Esophagus muscularis mucosa (tissue), 4 donors: Measurements from ENCODE around the gene SH3BP2. TPM values are rescaled to one million over a fixed set of nuclear protein-coding genes. Genes with fewer than 3 reads are reported as not detected.

Experiments used
- DNase-seq: peaks from one replicate; pipeline ENCODE4 v3.0.0-alpha.2; 2017; ENCODE audit errors: extremely low spot score
- H3K27ac ChIP-seq, 4 donors: fragments of 200-600 bp; sonication (generic); replicated peaks in 1 of 4; 1 replicate in 3 of 4; 2 replicates in 1 of 4; pipeline ENCODE4 v1.5.1; 2016 to 2019; ENCODE audit warnings: mild to moderate bottlenecking in 1 of 4
- H3K27me3 ChIP-seq, 4 donors: fragments of 200-600 bp; sonication (generic); one replicate each; pipeline versions ENCODE4 v1.5.1 to v1.6.0; 2016 to 2019
- H3K36me3 ChIP-seq, 4 donors: fragments of 200-600 bp; sonication (generic); one replicate each; pipeline ENCODE4 v1.5.1; 2016 to 2019
- H3K4me1 ChIP-seq, 4 donors: fragments of 200-600 bp; sonication (generic); one replicate each; pipeline ENCODE4 v1.5.1; 2016 to 2019
- H3K4me3 ChIP-seq, 4 donors: fragments of 200-600 bp; sonication (generic); 1 replicate in 2 of 4; 2 replicates in 2 of 4; pipeline ENCODE4 v1.5.1; 2016 to 2019; ENCODE audit warnings: mild to moderate bottlenecking in 4 of 4, moderate library complexity in 1 of 4
- H3K9me3 ChIP-seq, 4 donors: fragments of 200-600 bp; sonication (generic); 1 replicate in 3 of 4; 2 replicates in 1 of 4; pipeline ENCODE4 v1.5.1; 2016 to 2019
- EP300 ChIP-seq: sonication (generic); formaldehyde crosslinking; IDR thresholded peaks from one replicate; pipeline ENCODE4 v1.6.1; 2017; ENCODE audit warnings: antibody characterized with exemption
- POLR2A ChIP-seq: fragments of 450-650 bp; IDR thresholded peaks from one replicate; pipeline ENCODE4 v1.6.1; 2017; ENCODE audit warnings: antibody characterized with exemption, moderate library complexity, mild to moderate bottlenecking, low read depth
- POLR2AphosphoS5 ChIP-seq, 2 donors: sonication (generic); formaldehyde crosslinking; IDR thresholded peaks; one replicate each; pipeline ENCODE4 v1.6.1; 2017; ENCODE audit warnings: antibody characterized with exemption in 2 of 2
- WGBS: methylation state at CpG from one replicate; pipeline ENCODE4 v1.1.5; 2018; 5-methylcytosine and 5-hydroxymethylcytosine counted together
- intact Hi-C: fragments of 100-400 bp; cut with DNase I; formaldehyde crosslinking; loops from one replicate; pipeline ENCODE4 v1.15.1; 2023
- total RNA-seq, 4 donors: library from RNA; depleted of rRNA; stranded (reverse); fragments of >200 nt; gene quantifications; one replicate each; pipeline versions ENCODE4 v1.1.0 to v1.2.1, GENCODE V29; 2016
- TF ChIP-seq, protein P1 (sequence below), 3 experiments: fragments of 200-600 bp in 2 of 3; fragments of 450-650 bp in 1 of 3; sonication (generic) in 2 of 3; IDR thresholded peaks; one replicate each; pipeline ENCODE4 v1.5.1; 2017 to 2019; ENCODE audit warnings: antibody characterized with exemption in 3 of 3, mild to moderate bottlenecking in 2 of 3, moderate library complexity in 1 of 3

SH3BP2 gene
- total RNA-seq, 4 donors from 2014 or later: 25.2 to 34.5 (median 31.5) TPM

DNA sequence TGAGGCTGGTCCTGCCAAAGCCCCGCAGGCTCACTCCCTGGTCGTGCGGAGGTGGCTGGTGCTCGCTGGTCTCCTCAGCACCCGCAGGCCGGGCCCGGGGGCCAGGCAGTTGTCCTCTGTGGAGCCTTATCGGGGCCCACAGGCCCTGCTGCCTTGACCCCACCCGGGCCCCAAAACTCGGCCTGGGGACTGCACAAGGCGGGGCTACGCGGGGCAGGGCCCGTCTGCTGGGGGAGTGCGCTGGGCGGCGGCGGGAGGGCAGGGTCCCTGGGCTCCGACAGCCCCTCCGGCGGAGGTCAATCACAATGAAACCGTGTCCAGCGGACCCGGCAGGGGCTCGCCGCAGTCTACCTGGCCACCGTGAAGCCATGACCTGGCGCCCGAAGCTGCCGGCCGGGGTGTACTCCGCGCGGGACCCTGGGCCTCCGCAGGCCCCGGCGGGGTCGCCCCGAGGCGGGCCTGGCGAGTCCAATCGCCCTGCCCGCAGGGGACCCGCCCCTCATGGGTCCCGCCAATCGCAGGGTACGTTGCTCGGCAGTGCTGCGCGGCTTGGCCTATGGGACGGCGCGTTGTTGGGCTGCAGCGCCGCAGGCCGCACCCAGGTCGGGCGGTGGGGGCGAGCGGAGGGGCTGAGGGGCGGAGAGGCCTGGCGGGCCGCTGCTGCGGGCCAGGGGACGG, 50.5 kb downstream of the SH3BP2 start, which contains the start of gene ADD1:
Gene ADD1 (plus strand): TSS at position 582 of the 678 bp plus-strand sequence. CDS start 32,072 bp downstream, outside the sequence.
- Histone ChIP-seq H3K4me3 (peak within 1 kb of the TSS; percentile 67 to 93 (median 84)), H3K27me3 (no peaks in the 10 kb centered on the region), H3K36me3 (no peaks in the 10 kb centered on the region), H3K9me3 (no peaks in the 10 kb centered on the region), H3K4me1 (peaks cover 28 to 50% (median 47%) of the 10 kb centered on the region in 4 donors), H3K27ac (peak within 1 kb of the TSS; percentile 81 to 98 (median 94))
- intact Hi-C loops: loop anchor here (2.0 kb wide), 1 partner anchor 91 kb away; no protein-coding TSS in a partner anchor
- TF ChIP-seq EP300: peak; percentile 11
- TF ChIP-seq POLR2AphosphoS5 (IDR thresholded peaks at IDR 0.05): peak; percentile 86 to 94
- TF ChIP-seq POLR2A: peak; percentile 79
- TF ChIP-seq, protein P1, sequence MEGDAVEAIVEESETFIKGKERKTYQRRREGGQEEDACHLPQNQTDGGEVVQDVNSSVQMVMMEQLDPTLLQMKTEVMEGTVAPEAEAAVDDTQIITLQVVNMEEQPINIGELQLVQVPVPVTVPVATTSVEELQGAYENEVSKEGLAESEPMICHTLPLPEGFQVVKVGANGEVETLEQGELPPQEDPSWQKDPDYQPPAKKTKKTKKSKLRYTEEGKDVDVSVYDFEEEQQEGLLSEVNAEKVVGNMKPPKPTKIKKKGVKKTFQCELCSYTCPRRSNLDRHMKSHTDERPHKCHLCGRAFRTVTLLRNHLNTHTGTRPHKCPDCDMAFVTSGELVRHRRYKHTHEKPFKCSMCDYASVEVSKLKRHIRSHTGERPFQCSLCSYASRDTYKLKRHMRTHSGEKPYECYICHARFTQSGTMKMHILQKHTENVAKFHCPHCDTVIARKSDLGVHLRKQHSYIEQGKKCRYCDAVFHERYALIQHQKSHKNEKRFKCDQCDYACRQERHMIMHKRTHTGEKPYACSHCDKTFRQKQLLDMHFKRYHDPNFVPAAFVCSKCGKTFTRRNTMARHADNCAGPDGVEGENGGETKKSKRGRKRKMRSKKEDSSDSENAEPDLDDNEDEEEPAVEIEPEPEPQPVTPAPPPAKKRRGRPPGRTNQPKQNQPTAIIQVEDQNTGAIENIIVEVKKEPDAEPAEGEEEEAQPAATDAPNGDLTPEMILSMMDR (IDR thresholded peaks at IDR 0.05): peak in 1 of 3 experiments; percentile 15
- 0% methylated on average over 4 of the region's 65 CpGs for WGBS
- DNase-seq: peak; percentile 99

DNA sequence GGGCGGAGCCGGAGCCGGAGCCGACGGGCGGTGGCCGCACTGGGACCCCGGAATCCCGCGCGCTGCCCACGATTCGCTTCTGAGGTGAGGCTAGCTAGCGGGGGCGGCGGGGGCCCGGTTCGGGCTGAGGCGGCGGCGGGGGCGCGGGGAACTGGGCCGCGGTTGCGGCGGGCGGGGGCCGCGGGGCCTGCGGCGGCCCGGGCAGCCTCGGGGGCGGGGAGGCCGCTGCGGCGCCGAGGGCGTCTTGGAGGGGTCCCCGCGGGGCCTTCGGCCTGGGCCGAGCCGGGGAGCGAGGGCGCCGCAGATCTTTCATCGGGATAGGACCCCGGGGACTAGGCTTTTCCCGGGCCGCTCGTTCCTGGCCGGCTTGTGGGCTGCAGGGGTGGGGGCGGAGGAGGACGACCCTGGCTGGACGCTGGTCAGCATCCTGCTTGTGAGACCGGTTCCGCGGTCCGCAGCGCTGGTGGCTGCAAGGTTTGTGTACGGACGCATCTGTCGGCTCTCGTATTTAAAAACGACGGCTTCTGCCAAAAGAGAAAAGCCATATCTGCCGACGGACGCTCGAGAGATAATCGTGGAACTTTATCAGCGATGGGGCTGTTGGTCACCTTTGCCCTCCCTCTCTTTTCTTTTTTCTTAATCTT, 51.2 kb downstream of the SH3BP2 start:
- no peaks in the 10 kb centered on the region for H3K27me3 ChIP-seq
- H3K9me3 ChIP-seq: no peaks in the 10 kb centered on the region
- peak; percentile 92 for DNase-seq
- no peaks in the 10 kb centered on the region for H3K36me3 ChIP-seq
- intact Hi-C loops: loop anchor here (2.0 kb wide), 1 partner anchor 91 kb away; no protein-coding TSS in a partner anchor
- H3K4me1 ChIP-seq: peaks cover 34 to 55% (median 53%) of the 10 kb centered on the region in 4 donors
- TF ChIP-seq EP300: no peak
- TF ChIP-seq, protein P1 (IDR thresholded peaks at IDR 0.05): peak in 1 of 3 experiments; percentile 1
- H3K4me3 ChIP-seq: peak overlapping the region; percentile 67 to 93 (median 84)
- H3K27ac ChIP-seq: peak overlapping the region; percentile 81 to 98 (median 94)
- WGBS: 0% methylated on average over 17 of the region's 74 CpGs

DNA sequence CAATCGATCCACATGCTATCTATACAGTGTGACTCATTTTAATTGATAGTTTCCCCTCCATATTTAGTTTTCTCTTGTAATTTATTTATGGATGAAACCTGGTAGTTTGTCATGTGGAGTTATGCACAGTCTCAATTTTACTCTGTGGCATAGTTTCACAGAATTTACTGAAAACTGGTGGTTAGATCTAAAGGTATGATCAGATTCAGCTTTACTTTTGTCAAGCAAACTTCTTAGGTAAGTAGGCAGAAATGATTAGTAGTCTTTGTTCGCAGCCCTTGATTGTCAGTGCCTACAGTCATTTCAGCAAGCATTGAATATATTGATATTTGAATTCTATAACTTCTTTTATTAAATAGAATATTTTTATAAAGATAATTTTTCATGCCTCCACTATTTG, 53.3 kb downstream of the SH3BP2 start:
- no peak overlapping the region for H3K4me3 ChIP-seq
- DNase-seq: no peak
- peaks cover 43 to 74% (median 72%) of the 10 kb centered on the region in 4 donors for H3K4me1 ChIP-seq
- 81% methylated on average over 2 of the region's 2 CpGs for WGBS
- H3K27ac ChIP-seq: no peak overlapping the region
- no peaks in the 10 kb centered on the region for H3K36me3 ChIP-seq
- TF ChIP-seq, protein P1 (IDR thresholded peaks at IDR 0.05): no peak
- no peak for TF ChIP-seq EP300
- no peak for TF ChIP-seq POLR2AphosphoS5 (IDR thresholded peaks at IDR 0.05)
- TF ChIP-seq POLR2A: no peak
- intact Hi-C loops: no loop called here
- no peaks in the 10 kb centered on the region for H3K9me3 ChIP-seq
- no peaks in the 10 kb centered on the region for H3K27me3 ChIP-seq

DNA sequence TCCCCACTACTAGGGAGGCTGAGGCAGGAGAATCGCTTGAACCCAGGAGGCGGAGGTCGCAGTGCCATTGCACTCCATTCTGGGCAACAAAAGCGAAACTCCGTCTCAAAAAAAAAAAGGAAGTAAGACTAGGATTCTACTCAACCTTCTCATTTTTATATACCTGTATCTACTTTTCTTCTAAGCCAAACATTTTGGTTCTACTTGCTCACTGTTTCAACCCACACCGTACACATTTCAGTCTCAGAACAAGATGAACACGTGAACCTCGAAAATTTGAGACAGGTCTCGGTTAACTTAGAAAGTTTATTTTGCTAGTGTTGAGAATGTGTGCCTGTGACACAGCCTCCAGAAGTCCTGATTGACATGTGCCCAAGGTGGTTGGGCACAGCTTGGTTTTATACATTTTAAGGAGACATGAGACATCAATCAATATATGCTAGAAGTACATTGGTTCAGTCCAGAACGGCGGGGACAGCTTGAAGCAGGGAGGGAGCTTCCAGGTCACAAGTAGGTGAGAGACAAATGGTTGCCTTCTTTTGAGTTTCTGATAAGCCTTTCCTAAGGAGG, 54.5 kb downstream of the SH3BP2 start:
- H3K4me1 ChIP-seq: peaks cover 53 to 86% (median 83%) of the 10 kb centered on the region in 4 donors
- intact Hi-C loops: no loop called here

More for the DNA sequence above, 54.5 kb downstream of the SH3BP2 start:
- 85% methylated on average over 11 of the region's 11 CpGs for WGBS
- Histone ChIP-seq H3K36me3 (no peaks in the 10 kb centered on the region), H3K27me3 (no peaks in the 10 kb centered on the region), H3K4me3 (no peak overlapping the region), H3K9me3 (no peaks in the 10 kb centered on the region), H3K27ac (peak overlapping the region in 3 of 4 donors; percentile 37 to 56 (median 43))
- TF ChIP-seq, protein P1 (IDR thresholded peaks at IDR 0.05): no peak
- DNase-seq: peak; percentile 72
